GM21529 (cell line): ENCODE results near the gene EGFR.
"Not testable (repeated sequence)": the region's sequence is repeated elsewhere in the genome, so short reads cannot be mapped to it uniquely, and the experiment has no call there.

Experiments
- ATAC-seq: cut with Tn5 transposase; IDR thresholded peaks from one replicate; pipeline ENCODE4 v1.9.1; 2021; ENCODE audit not compliant: unreplicated experiment

The EGFR gene

GRCh38 chr7:55164527-55164926 is 145.7 kb downstream of the EGFR start:
- no peak for ATAC-seq

- no peak for ATAC-seq
These were observed 146.5 kb downstream of the EGFR start for GRCh38 chr7:55165176-55165861.

GRCh38 chr7:55167296-55167695 is 148.5 kb downstream of the EGFR start:
- not testable (repeated sequence) for ATAC-seq

- ATAC-seq = no peak
These were observed 151.7 kb downstream of the EGFR start for GRCh38 chr7:55170335-55171069.

GRCh38 chr7:55171157-55171556 is 152.3 kb downstream of the EGFR start:
- no peak for ATAC-seq

- no peak for ATAC-seq
These were observed 153.3 kb downstream of the EGFR start for GRCh38 chr7:55172161-55172560.

GRCh38 chr7:55172881-55173609 is 154.2 kb downstream of the EGFR start:
- no peak for ATAC-seq

- ATAC-seq = no peak
These were observed 154.9 kb downstream of the EGFR start for GRCh38 chr7:55173671-55174070.

GRCh38 chr7:55174456-55174855 is 155.6 kb downstream of the EGFR start:
- no peak for ATAC-seq

- no peak for ATAC-seq
These were observed 156.0 kb downstream of the EGFR start for GRCh38 chr7:55174856-55175255.

- no peak for ATAC-seq
These were observed 158.3 kb downstream of the EGFR start for GRCh38 chr7:55177068-55177530.

- no peak for ATAC-seq
These were observed 158.9 kb downstream of the EGFR start for GRCh38 chr7:55177589-55178261.

- ATAC-seq = no peak
These were observed 159.6 kb downstream of the EGFR start for GRCh38 chr7:55178292-55178862.

- no peak for ATAC-seq
These were observed 160.3 kb downstream of the EGFR start for GRCh38 chr7:55178863-55179773.

GRCh38 chr7:55179931-55180682 is 161.3 kb downstream of the EGFR start:
- ATAC-seq = no peak

GRCh38 chr7:55180963-55181542 is 162.2 kb downstream of the EGFR start:
- ATAC-seq = no peak

- ATAC-seq = no peak
These were observed 162.9 kb downstream of the EGFR start for GRCh38 chr7:55181762-55182161.

GRCh38 chr7:55183897-55184296 is 165.1 kb downstream of the EGFR start:
- ATAC-seq = no peak

GRCh38 chr7:55185321-55185802 is 166.5 kb downstream of the EGFR start:
- no peak for ATAC-seq
